HG02678 (cell line): Measurements from ENCODE around the gene PJA1.

Experiments used
- ATAC-seq: cut with Tn5 transposase; IDR thresholded peaks from one replicate; pipeline ENCODE4 v1.9.1; 2021; ENCODE audit warnings: mild to moderate bottlenecking, moderate library complexity; ENCODE audit not compliant: unreplicated experiment

PJA1 gene

DNA sequence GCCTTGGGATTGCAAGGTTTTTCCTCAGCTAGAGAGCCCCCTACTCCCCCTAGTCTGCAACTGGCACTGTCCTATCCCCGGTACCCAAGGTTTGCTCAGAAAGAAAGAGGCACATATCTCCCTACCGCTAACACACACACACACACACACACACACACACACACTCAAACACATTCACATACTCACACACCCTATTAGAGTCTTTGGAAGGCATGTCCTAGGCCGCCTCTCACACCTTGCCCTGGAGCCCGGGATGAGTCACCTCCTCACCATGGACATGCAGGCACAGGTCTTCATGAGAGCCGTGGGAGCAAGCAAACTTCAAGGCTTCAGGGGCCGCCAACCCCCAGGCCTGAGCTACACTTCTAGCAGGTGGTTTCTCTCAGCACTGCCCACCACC, 49.2 kb downstream of the PJA1 start:
- no peak for ATAC-seq

DNA sequence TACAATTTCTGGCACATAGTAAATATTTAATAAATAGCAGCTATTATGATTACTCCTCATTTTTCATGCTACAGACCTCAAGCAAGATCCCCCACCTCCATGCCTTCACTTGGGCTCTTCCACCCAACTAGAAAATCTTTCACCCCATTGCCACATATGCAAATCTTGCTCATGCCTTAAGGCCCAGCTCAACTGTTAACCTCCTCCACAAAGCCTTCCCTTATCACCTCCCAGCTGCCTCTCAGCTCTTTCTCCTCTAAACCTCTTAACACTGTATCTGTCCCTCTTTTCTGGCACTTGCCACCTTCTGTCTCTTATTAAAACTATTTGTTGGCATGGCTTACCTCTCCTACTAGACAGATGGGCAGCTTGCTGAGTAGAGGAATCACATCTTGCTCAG, 51.5 kb downstream of the PJA1 start:
- no peak for ATAC-seq
